Measurements from ENCODE around the gene SLC6A6.
A peak's percentile ranks its signal among the peaks of the same experiment; 100 is the strongest.

SLC6A6 gene
- total RNA-seq, result 184 to 365 reads per million in 2 donors

GRCh38 chr3:14402304-14402811 lies at the start of gene SLC6A6:
TSS of gene SLC6A6 (plus strand) at chr3:14402606. CDS start at chr3:14443635, 41,029 bp downstream.
- peak; percentile 91 for DNase-seq

- no peak for DNase-seq
These were observed 48.9 kb upstream of the SLC6A6 start for GRCh38 chr3:14353502-14353901.

GRCh38 chr3:14357463-14357862 lies 44.9 kb upstream of the SLC6A6 start:
- DNase-seq, result no peak

GRCh38 chr3:14358426-14359211 lies 43.8 kb upstream of the SLC6A6 start:
- no peak for DNase-seq

- no peak for DNase-seq
These were observed 43.1 kb upstream of the SLC6A6 start for GRCh38 chr3:14359348-14359747.

GRCh38 chr3:14360123-14360881 lies 42.1 kb upstream of the SLC6A6 start:
- no peak for DNase-seq

GRCh38 chr3:14361068-14361677 lies 41.2 kb upstream of the SLC6A6 start:
- no peak for DNase-seq

- DNase-seq, result no peak
These were observed 39.5 kb upstream of the SLC6A6 start for GRCh38 chr3:14362890-14363289.

GRCh38 chr3:14363379-14363778 lies 39.0 kb upstream of the SLC6A6 start:
- DNase-seq, result no peak

GRCh38 chr3:14363991-14364390 lies 38.4 kb upstream of the SLC6A6 start:
- DNase-seq, result no peak

GRCh38 chr3:14364580-14365292 lies 37.7 kb upstream of the SLC6A6 start:
- DNase-seq, result no peak

GRCh38 chr3:14366248-14366647 lies 36.2 kb upstream of the SLC6A6 start:
- no peak for DNase-seq

- no peak for DNase-seq
These were observed 35.2 kb upstream of the SLC6A6 start for GRCh38 chr3:14366915-14367823.

- no peak for DNase-seq
These were observed 34.3 kb upstream of the SLC6A6 start for GRCh38 chr3:14368146-14368545.

GRCh38 chr3:14368885-14369284 lies 33.5 kb upstream of the SLC6A6 start:
- DNase-seq, result no peak

- no peak for DNase-seq
These were observed 32.4 kb upstream of the SLC6A6 start for GRCh38 chr3:14369675-14370669.

GRCh38 chr3:14370720-14371572 lies 31.5 kb upstream of the SLC6A6 start:
- DNase-seq, result no peak

- DNase-seq, result no peak
These were observed 30.6 kb upstream of the SLC6A6 start for GRCh38 chr3:14371573-14372474.
